Subcutaneous adipose tissue (tissue), 4 donors: ENCODE results near the gene LRP1B. TPM values are rescaled to one million over a fixed set of nuclear protein-coding genes. Genes with fewer than 3 reads are reported as not detected.

ENCODE experiments used
- total RNA-seq, 4 donors: library from RNA; depleted of rRNA; stranded (reverse); fragments of >200 nt; gene quantifications; one replicate each; pipeline ENCODE4 v1.1.0, GENCODE V29; 2016
- TF ChIP-seq, protein P1 (sequence below): fragments of 450-650 bp; IDR thresholded peaks from one replicate; pipeline ENCODE4 v1.5.1; 2016; ENCODE audit warnings: low read depth, mild to moderate bottlenecking, control low read depth, antibody characterized with exemption, moderate library complexity

Gene LRP1B
- total RNA-seq, 4 donors from 2014 or later: 4.2 to 50.2 (median 14.7) TPM

DNA sequence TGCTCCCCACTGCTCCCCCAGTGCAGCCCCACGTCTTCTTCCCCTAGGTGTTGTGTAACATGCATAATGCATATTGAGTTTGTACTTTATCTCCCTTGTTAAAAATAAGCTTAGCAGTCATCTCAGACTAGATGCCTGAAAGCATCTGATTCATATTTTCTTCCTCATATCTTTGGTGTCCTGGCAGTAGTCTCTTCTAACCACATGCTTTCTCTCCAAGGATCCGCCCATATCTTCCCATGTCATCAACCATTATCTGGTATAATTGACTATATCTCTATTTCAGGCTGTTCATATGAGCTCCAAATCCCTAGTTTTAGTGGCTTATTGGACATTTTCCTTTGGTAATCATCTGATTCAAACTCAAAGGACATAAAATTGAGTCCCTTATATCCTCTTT lies 426.3 kb downstream of the LRP1B start:
- TF ChIP-seq, protein P1, sequence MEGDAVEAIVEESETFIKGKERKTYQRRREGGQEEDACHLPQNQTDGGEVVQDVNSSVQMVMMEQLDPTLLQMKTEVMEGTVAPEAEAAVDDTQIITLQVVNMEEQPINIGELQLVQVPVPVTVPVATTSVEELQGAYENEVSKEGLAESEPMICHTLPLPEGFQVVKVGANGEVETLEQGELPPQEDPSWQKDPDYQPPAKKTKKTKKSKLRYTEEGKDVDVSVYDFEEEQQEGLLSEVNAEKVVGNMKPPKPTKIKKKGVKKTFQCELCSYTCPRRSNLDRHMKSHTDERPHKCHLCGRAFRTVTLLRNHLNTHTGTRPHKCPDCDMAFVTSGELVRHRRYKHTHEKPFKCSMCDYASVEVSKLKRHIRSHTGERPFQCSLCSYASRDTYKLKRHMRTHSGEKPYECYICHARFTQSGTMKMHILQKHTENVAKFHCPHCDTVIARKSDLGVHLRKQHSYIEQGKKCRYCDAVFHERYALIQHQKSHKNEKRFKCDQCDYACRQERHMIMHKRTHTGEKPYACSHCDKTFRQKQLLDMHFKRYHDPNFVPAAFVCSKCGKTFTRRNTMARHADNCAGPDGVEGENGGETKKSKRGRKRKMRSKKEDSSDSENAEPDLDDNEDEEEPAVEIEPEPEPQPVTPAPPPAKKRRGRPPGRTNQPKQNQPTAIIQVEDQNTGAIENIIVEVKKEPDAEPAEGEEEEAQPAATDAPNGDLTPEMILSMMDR: no peak

DNA sequence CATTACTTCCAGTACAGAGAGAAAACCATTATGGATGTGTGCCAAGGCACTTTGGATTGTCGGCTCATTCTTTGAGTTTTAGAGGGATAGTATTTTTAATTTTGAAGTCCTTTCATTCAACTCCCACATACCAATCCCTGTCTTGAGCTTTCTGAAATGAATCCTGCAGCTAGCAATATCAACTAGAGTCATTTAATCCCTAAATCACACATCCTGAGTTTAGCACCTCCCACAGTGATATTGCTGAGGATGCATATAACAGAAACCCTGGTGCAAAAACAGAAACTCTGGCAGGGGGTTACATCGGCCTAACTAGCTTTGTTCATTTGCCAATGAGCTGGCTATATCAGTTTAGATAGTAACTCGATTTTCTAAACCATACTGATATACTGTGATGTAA lies 427.3 kb downstream of the LRP1B start:
- TF ChIP-seq, protein P1: no peak

DNA sequence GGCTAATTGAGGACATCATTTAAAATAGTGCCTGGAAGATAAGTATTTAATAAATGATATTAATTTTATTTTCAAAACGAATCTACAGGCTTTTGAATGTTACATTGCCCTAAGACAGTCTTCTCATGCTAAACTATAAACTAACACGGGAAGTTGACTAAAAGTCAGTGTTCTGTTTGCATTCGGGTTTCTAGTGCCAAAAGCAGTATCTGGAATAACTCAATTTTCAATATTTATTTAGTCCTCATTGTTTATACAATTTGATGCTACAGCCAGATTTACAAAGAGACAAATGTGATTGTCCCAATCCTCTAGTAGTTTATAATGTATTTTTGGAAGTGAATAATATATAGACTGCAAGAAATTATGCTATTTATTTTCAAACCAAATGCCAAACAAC lies 429.2 kb downstream of the LRP1B start:
- TF ChIP-seq, protein P1: no peak

DNA sequence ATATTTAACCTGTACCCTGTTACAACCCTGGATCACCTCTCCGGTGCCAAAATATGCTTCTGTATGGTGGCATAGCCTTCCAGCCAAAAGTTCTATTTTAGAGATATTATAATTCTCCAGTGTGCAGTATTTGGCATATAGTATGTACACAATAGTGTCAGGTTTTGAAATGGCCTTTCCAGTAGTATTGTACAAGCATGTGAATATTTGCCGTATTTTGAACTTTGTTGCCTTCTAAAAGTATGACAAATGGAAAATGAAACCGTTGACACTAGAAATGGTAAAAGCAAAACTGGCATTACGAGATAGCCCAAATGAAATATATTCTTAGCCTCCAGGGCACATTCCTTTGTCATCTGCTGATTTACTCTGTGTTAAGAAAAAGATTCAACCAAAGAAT lies 431.2 kb downstream of the LRP1B start:
- TF ChIP-seq, protein P1: no peak

DNA sequence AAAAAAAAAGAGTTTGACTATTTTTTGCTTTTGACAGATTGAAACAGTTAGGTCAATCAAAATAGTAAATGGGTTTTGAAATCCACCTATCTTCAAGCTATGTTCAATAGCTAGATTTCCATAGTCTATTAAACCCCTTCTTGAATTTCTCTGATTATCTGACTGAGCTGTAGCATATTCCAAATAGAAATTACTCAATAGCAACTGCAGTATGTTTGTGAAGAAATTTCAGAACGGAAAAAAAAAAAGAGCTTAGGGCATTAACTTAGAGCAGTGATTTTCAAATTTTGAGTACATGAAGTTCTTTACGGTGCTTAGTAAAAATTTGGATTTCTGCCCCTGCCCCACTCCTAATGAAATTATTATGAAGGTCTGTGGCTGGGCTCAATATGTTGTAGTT lies 432.3 kb downstream of the LRP1B start:
- TF ChIP-seq, protein P1: no peak

DNA sequence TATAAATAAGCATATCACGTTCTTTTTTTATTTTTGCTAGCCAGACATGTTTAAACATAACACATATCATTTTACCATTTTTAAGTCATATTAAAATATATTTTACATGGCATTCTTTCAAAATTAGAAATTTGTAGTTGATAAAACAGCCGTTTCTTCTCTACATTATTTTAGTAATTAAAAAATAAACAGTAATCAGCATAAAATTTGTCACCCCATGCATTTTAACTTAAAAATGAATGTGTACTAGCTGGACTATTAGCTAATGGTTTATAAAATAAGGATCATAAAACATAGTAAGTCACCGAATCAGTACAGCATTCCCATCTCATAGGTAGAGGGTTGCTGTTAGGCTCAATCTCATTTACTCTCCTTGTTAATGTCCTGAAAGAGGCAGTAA lies 433.8 kb downstream of the LRP1B start:
- TF ChIP-seq, protein P1: no peak

DNA sequence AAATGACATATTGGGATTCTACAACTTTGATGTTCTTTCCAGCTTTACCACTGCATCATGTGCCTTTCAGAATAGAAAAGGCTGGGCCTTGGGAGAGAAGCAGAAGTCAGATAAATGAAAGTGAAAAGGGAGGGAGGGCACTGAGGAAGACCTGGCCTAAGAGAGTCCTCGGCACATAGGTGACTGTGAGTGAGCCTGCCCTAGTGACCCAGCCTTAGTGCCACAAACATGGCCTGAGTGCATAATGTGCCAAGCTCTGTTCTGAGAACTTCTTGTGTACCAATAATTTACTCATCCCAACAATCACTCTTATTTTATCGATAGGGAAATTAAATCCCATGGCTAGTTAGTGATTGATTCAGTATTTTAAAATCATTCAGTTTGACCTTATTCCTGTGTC lies 436.6 kb downstream of the LRP1B start:
- TF ChIP-seq, protein P1: no peak
